DMS153 (cell line): Measurements from ENCODE around the gene CEMIP.

Experiments
- DNase-seq: peaks from one replicate; lab custom pipeline; 2025; lab: John Stamatoyannopoulos, UW

Gene CEMIP

DNA sequence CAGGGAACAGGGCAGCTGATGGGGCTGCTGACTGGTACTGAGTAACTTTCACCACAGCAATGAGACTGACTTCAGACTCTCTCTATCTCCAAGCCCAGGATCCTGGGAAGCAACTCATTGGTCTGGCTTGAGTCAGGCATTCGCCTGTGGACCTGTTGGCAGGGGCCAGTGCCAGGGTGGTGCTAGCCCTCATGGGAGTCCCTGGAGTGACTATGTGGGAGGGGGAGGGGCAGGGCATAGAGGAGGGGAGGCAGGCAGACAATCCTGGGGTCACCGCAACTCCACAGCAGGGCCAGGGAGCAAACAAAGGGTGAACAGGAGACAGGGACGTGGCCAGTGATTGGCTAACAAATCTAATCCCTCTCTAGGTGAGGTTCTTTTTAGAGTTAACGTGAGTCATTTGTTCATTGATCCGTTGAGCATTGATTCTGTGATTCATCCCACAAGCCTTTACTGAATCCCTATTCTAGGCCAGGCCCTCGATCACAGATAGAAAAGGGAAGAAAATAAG, 71.8 kb downstream of the CEMIP start:
- no peak for DNase-seq

DNA sequence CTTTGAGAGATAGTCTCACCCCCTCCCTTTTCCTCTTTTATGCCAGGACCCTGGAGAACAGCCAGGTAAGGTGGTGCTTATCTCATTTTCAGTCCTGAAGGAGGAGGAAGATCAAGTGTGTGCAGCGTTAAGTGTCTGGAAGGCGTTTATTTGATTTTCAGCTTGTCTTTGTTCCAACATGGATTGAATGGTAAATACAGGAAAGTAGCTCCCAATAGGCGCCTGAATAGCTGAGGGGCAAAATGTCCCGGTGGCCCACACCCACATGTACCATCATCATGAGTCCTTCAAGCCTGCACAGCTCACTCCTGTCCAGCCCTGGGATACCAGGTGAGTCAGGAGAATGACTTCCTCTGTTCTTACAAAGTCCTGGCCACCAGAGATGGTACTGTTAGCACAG, 73.5 kb downstream of the CEMIP start:
- no peak for DNase-seq

DNA sequence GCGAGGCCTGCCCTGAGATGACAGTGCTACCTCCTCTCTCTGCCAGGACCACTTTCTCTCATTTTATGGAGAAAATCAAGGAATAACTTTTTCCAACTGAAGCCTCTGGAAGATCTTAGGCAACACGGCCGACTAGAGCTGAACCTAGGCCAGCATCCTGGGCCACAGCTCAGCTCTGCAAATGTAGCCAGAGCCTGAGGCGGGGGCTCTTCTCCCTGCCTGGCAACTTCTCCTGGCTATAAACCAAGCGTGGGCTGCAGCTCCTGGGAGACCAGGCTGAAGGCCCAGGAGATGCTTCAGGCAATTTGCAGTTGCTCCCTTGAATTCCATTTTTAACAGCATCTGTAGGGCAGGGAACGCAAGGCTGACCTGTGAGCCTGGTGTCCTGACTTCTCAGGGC, 74.9 kb downstream of the CEMIP start:
- DNase-seq, result no peak

DNA sequence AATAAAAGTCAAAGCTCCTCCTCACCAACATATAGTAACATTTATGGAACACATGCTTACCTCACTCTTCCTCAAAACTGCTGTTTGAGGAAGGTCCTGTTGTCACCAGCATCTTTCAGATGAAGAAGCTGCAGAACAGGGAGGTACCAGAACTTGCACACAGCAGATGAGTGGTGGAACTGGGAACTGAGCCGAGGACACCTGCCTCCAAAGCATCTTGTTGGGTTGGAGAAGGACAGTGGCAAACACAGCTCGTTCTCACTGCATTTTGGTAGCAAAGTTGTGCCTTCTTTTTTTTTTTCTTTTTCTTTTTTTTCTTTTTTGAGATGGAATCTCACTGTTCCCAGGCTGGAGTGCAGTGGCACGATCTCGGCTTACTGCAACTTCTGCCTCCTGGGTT, 76.0 kb downstream of the CEMIP start:
- DNase-seq, result no peak

DNA sequence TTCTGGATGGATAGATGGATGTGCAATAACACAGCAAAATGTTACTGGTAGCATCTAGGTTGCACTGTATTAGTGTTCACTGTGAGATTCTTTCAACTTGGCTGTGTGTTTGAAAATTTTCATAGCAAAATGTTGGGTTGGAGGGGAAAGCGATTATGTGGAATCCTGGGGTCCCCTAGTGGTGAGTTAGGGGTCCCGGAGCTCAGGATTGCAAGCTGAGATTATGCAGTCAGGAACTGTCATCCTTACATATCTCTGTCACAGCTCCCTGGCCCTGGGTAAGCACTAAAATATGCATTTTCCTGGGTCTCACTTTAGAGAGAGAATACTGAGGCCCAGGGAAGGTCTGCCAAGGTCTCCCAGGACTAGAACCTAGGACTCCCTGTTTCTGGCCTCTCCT, 77.2 kb downstream of the CEMIP start:
- no peak for DNase-seq

DNA sequence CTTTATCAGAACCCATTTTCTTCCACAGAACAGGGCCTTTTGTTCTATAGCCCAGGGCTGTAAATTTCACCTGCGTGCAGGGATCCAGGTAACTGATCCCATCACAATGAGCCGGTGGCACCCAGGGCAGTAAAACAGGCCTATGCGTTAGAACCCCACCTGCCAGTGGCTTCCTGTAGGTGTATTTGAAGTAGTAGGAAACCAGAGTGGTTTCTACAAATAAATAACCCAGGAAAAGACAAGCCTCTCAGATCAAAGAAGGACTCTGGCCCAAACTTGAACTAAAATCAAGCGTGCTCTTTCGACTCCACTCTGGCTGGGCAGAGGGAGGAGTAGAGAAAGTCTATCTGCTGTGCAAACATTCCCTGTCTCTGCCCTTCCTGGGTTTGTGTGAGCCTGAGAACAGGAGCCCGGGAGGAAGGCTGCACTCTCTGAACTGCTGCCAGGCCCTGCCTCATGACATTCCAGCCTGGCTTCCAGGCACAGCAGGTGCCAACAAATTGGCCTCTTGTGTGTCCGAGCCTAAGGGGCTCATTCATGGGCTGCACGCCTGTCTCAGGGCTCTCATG, 77.7 kb downstream of the CEMIP start:
- peak; percentile 73 for DNase-seq

DNA sequence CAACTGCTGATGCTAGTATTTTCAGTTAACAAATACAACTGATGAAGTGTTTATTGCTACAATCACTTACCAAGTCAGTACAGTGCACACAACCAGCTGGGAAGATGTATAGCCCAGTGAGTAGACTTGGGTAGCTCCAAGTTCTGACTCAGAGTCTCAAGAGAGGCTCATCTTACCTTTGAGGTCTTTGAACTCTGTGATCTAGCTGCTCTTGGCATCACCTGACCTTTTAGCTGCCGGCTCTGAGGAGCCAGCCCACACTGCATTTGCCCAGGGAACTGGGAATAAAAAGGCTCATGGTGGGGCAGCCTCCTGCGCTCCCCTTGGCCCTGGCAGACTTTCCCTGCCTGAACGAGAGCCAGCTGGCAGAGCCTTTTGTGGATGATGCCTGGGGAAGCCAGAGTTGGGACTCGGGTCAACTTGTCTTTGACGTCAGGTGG, 82.6 kb downstream of the CEMIP start:
- DNase-seq, result no peak

DNA sequence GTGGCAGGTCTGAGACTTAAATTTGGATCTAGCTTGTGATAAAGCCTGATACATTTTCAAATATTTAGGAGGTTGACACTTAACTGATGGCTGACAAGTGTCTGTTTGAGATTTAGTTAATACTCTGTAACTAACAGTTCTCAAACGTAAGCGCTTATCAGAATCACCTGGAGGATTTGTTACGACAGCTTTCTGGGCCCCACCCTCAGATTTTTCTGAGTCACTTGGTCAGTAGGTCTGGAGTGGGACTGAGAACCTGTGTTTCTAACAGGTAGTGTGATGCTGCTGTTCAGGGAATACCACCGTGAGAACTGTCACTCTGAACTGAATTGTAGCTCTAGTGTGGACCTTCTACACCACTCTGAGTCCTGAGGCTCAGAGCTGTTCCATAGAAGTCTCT, 85.5 kb downstream of the CEMIP start:
- no peak for DNase-seq

DNA sequence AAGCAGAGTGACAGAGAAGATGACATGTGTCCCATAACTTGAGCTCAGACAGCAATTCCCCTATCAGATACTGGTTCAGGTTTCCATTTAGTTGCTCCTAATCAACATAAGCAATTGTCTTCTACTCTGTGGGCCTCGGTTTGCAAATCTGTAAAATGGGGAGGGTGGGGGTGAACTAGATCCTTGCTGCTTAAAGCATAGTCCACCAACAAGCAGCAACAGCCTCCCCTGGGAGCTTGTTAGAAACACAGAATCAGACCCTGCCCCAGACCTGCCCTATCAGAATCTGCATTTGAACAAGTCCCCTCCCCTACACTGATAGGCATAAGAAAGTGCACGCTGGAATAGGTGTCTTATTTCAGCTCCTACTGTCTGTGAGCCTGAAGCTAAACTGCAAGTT, 87.8 kb downstream of the CEMIP start:
- DNase-seq, result no peak

DNA sequence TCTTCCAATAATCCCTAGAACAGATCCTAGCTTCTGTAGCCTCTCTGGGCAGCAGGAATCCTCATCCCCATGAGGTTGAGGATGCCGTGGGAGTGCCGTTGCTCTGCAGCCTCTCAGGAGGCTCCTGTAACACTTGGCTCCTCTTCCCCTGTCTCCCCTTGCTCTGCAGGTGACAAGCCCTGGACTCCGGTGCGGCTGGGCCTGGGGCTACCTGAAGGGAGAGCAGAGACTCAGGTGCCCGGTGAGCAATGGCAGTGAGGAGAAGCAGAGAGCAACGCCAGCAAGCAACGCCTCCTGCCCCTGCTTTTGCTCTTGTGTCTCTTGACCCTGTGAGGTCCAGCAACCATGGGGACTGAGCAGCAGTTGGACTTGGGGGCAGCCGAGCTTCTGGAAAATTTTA, 91.2 kb downstream of the CEMIP start:
- no peak for DNase-seq

DNA sequence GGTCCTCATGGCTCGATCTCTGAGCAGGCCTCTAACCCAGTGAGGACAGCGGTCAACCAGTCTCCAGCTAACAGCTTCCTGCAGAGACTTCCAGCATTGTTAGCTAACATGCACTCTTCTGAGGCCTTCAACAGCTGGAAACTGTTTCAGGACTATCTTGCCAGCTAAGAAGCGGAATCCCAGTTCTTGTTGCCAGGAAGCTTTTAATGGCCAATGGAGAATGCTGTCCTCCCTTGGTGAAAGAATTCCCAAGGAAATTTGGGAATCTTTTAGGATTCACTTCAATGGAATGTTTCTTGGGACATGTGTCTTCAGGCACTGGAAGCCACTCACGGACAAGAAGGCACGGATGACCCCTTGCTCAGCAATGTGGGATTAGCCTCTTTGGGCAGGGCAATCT, 91.7 kb downstream of the CEMIP start:
- no peak for DNase-seq

DNA sequence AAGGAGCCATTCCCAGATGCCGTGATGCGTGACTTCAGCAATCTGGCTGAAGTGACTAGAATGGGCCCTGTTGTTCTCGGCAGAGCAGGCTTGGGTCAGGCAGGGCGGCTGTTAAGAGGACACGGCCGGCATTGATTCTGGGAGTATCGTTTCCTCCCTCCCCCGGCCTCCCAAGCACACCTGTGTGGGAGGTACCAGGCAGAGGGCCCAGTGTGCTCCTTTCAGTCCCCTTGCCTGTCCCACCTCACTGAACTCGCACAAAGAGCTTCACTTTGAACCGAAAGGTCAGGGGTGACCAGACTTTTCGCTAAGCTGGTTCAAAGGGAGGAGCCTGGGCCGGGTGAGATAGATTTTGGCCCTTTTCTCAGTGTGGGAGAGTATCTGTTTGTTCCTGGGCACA, 92.7 kb downstream of the CEMIP start:
- no peak for DNase-seq

DNA sequence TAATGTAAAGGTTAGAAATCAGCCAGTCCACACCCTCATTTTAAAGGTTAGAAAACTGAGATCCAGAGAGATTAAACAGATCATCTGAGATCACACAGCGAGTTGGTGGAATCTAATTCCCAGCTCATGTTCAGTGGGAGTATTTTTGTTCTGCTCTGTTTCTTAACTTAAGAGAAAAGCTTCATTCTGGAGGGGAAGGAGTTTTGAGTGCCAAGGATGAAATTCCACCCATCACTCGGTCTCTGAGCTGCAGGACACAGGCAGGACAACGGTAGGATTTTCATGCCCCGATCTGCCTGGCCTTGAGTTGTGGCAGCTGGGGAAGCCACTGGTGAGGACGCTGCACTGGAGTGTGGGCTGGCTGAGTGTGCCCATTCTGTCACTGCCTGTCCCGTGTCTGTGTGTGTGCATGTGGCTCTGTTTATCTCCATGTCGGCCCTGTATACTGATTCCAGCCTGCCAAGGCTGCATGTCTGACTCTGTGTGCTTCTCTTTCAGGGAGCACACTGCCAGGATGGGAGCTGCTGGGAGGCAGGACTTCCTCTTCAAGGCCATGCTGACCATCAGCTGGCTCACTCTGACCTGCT, 94.3 kb downstream of the CEMIP start:
- DNase-seq, result no peak

DNA sequence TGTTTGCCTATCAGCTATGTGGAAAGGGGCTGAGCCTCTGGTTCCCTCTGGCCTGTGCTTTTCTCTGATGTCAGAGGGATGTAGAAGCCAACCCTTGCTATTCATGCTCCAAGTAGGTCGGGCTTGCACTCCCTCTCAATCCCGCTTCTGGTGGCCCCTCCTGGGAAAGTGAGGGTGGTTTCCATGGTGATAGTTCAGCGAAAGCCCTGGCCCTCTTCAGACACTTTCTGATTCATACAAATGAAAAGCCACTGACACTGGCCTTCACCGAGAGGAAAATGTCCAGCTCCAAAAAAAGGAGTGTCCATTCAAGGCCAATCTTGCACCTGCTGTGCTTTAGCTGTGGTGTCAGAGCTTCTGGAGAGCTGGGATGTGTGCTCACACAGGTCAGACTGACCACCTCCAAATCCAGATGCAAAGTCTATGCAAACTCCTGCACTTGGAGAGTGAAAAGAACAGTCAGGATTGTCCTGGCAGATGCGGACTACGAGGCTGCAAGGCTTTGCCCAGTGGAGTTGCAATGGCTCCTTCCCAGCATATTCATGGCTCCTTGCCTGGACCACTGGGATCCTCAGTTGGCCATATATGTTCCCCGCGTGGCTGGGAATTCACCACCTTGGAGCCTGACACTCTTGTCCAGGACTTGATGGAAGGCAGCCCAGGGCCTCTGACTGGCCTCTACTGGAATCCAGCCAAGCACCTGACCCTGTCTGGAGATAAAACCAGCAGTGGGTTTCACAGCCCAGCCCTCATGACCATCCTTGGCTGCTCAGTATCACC, 96.6 kb downstream of the CEMIP start:
- no peak for DNase-seq

DNA sequence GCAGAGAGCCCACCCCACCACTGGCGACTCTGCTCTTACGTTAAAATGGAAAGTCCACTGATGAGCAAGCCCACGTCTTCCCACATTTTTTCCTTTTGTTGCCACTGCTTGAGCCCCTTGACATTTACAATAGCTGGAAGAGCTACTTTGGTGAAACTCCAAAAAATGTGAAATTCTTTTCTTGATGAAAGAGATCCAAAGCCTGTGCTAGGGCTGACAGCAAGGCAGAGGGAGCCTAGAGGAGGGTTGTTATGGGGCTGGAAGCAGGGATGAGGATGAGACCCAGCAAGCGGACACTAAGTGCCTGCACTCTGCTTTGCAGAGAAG, 97.1 kb downstream of the CEMIP start:
- no peak for DNase-seq

DNA sequence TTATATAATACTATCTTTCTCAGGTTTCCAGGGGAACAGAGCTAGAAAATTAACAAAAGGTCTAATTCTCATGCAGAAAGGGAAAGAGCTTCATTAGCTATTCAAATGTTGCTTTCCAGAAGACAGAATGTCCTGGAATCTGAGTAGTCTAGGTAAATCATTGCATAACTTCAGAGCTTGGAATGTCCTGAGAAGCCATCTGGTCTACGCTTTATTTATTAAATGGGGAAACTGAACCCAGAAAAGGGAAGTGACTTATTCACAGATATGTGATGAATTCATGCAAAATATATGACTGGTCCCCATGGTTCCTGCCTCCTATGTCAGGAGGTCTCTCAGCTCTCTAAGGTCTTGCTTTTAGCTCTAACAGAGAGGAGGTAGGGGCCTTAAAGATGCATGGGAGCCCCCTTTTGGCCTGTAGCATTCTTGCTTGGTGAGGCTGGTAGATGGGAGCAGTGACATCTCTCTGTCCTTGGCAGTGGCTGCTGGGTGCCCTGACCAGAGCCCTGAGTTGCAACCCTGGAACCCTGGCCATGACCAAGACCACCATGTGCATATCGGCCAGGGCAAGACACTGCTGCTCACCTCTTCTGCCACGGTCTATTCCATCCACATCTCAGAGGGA, 99.2 kb downstream of the CEMIP start:
- no peak for DNase-seq

DNA sequence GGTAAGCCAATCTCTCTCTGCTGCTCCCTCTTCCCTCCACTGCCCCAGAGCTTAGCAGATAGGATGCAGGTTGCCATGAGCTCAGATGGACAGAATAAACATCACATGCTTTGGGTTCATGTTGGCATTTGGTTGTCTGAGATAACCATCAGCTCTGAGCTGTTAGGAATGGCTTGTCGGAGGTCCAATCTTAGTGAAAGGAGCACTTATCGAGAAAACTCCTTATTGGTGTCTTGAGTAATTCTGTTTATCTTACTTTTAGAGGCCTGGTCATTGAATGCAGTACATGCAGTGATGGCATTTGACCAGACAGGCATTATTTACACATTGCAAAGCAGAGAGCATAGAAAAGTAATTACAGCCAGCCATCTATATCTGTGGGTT, 99.7 kb downstream of the CEMIP start:
- DNase-seq, result no peak

DNA sequence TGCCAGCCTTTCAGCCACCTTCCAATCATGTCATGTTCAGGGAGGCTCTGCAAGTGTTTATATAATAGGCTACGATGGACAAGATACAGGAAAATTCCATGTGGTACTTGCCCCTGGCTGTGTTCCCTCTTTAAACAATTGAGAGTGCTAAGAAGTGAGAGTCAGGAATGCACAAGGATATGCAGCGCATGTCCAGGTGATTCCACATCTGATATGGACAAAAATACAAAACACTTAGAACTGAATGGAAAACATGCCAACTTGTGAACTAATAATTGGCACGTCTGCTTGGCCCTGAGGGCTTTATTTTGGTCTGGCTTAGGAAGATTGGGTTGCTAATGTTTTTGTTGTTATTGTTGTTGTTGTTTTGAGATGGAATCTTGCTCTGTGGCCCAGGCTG, 100.9 kb downstream of the CEMIP start:
- no peak for DNase-seq

DNA sequence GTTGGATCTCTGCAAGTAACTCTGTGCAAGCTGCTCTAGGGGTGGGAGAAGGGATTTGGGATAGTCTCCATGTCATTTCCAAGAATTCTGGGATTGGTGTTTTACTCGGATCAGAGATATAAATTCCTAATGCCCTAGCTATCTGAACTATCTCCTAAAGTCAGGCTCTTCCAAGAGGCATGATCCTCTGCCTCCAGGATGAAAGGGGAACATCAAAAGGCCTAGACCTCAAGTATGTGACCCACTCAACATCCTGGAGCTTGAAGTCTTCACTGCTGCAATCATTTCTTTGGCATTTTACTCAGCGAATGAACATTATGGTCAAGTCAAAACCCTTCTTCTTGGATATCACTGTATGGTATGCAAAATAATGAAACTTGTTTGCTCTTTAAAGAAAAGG, 104.5 kb downstream of the CEMIP start:
- DNase-seq, result no peak

DNA sequence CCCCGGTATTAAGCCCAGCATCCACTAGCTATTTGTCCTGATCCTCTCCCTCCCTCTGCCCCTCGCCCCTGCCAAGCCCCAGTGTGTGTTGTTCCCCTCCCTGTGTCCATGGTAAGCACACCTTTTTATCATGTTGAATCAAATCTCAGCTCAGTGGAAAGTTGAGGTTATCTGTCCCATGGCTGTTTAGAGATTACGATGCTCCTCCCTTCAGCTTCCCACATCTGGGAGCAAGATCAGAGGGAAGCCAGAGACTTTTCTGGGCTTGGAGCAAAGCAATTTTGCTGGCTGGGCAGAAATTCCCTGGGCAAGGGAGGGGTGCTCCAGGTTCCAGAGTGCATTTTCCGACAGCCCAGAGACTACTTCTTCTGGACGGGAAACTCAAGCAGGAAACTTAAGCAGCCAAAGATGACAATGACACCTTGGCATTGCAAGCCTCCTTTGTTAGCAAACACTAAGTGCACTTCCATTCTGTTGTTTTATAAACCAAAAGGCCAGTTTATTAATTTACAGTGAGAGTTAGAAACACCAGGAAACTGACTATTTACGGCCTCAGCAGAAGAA, 105.9 kb downstream of the CEMIP start:
- no peak for DNase-seq

DNA sequence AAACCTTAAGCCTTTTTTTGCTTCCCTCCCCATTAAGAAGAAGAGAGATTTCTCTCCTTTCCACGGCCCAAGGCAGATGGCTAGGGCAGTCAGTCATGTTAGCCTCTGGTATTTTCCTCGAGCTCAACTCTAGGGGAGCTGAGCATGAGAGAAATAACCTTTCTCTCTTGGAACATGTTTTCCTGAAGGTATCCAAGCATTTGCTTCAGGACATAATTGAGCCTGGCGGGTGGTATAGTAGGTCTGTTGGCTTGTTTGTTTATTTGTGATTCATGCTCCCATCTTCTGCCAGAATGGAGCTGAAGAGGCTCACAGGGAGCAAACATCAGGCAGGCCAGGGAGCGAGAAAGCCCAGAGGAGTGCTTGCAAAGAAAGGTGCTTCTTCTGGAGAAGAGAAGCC, 108.0 kb downstream of the CEMIP start:
- no peak for DNase-seq

DNA sequence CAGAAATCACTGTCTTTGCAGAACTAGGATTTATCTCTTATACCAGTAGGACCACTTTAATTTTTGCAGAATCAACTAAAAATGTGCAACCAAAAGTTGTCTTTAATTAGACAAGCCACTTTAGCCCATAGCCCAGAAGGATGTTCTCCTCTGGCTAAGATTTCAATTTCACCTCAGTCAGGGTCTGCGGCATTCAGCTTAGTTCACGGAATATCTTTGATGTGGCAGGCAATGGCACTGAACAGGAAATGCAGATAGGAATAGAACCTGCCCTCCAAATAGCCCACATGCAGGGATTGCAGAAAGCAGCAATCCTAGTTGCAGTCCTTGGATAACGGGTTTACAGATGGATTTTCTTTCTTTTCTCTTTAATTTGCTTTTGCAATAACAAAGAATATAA, 109.7 kb downstream of the CEMIP start:
- DNase-seq, result no peak
